Ecto neural progenitor cell (in vitro differentiated cells): ENCODE data around the gene RPL36A.

Source experiments
- DNase-seq: peaks from one replicate; pipeline ENCODE4 v3.0.0-alpha.2; 2018; ENCODE audit warnings: low spot score

Gene RPL36A

GRCh38 chrX:101393530-101394305 is 2.9 kb downstream of the RPL36A start:
- no peak for DNase-seq

DNA sequence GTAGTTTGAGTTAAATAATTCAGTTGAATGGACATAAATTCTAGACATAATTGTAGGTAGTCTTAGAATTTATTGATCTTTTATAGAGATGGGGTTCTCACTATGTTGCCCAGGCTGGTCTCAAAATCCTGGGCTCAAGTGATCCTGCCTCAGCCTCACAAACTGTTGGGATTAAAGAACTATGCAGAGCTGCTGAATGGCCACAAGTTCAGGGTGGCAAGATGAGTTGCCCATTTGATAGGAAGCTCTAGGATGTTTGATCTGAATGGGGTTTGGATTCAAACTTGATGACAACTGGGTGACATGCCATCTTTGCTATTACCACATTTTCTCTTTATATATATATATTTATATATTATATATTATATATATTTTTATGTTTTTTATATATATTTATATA is 3.6 kb downstream of the RPL36A start:
- no peak for DNase-seq

- DNase-seq: no peak
These were observed 5.0 kb downstream of the RPL36A start for GRCh38 chrX:101395789-101396188.

GRCh38 chrX:101397779-101398178 is 7.0 kb downstream of the RPL36A start:
- DNase-seq: no peak

DNA sequence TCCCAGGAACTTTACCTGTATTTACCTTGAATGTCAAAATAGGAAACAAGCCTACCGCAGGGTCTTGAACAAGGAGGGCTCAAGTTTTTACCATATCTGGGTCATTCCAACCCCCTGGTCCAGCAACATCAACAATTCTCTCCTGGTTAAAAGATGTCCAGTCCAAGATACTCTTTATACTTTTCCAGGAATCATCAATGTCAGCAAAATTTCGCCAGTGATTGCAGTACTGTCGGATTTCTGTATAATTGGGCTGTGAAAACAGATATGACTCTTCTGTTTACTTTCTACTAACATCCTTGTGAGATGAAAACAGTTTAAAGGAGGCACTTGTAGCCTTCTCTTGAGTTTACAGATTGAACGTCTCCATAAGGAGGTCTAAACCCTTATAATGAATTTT is 7.9 kb downstream of the RPL36A start:
- no peak for DNase-seq

DNA sequence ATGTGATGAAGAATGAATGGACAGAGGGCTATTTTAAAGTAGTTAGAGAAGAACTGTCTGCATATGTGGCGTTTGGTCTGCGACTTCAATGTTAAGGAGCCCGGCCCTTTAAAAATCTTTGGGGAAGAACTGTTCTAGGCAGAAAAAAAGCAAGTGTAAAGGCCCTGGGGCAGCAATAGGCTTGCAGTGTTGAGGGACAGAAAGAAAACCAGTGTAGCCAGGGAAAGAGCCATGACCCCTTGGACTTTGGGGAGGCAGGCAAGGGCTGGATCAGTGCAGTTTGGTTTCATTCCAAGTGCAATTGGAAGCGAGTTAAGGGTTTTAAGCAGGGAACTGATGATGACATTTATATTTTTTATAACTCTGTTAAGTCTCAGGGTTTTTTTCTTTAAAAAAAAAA is 9.0 kb downstream of the RPL36A start:
- no peak for DNase-seq

- no peak for DNase-seq
These were observed 16.4 kb downstream of the RPL36A start for GRCh38 chrX:101407167-101407747.

GRCh38 chrX:101407748-101408531 is 17.1 kb downstream of the RPL36A start, which contains the start of the genes GLA and HNRNPH2:
TSS of gene GLA (minus strand) at chrX:101407925. CDS start at chrX:101407903, 22 bp downstream.
TSS of gene HNRNPH2 (plus strand) at chrX:101408222. CDS start at chrX:101411989, 3,767 bp downstream.
- DNase-seq: peak; percentile 89

- no peak for DNase-seq
These were observed 17.7 kb downstream of the RPL36A start for GRCh38 chrX:101408532-101408841.

DNA sequence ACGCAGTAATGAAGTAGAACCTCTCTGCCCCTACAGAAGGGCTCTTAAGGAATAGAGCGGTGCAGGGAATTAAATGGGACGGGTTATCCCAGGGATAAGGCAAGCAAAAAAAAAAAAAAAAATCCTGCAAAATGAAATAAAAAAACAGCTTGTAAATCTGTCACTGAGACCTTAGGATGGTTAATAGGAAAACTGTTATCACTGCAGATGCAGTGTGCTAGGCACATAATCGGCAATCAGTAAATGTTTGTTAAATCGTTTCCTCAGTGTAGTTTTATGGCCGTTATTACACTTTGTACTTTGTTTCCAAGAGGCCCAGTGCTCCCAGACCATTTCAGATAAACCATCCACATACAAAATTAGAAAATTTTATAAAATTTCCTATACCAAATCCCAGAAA is 18.2 kb downstream of the RPL36A start:
- DNase-seq: no peak

GRCh38 chrX:101410461-101410860 is 19.6 kb downstream of the RPL36A start:
- DNase-seq: no peak

DNA sequence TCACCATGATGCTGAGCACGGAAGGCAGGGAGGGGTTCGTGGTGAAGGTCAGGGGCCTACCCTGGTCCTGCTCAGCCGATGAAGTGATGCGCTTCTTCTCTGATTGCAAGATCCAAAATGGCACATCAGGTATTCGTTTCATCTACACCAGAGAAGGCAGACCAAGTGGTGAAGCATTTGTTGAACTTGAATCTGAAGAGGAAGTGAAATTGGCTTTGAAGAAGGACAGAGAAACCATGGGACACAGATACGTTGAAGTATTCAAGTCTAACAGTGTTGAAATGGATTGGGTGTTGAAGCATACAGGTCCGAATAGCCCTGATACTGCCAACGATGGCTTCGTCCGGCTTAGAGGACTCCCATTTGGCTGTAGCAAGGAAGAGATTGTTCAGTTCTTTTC is 21.2 kb downstream of the RPL36A start:
- no peak for DNase-seq

DNA sequence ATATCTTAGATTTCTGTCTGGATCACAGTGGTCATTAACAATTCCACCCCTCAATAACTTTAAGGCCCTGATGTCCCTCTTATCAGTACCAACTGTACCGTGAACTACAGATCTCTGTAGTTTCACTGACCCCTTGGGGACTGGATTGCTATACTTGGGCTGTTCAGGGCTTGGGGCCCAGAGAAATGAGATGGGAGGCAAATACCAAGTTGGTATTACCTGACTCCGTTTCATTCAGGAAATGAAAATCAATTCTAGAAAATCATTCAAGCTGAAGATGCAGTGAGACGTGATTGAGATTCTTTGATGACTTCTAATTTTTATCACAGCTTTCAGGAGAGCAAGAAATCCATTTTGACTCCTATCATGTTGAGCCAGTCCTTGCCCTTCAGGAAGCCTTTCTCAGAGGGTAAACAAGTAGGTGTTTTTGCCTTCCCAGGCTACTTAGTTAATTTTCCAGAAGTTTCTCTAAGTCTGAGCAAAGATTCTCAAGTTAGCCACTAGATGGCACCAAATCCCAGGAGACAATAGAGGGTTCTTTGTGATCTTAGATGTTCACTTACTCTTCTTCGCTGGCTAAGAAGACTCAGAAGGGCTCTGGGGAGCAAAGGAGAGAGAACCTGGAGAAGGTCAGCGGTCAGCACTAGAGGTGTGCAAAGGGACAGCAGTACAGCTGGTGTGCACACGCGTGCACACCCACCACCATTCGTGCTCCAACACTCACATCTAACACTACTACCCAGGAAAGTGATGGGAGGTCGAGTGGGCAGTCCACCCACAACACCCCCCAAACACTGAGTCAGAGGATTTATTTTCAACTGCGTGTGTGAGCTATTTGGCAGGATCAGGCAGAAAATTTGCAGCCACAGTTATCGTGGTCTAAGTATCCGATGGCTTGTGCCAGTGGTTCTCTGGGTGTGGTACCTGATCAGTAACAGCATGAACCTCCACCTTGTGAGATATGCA is 24.7 kb downstream of the RPL36A start:
- DNase-seq: no peak

GRCh38 chrX:101416691-101417090 is 25.9 kb downstream of the RPL36A start:
- no peak for DNase-seq

- DNase-seq: no peak
These were observed 26.4 kb downstream of the RPL36A start for GRCh38 chrX:101417190-101417589.

DNA sequence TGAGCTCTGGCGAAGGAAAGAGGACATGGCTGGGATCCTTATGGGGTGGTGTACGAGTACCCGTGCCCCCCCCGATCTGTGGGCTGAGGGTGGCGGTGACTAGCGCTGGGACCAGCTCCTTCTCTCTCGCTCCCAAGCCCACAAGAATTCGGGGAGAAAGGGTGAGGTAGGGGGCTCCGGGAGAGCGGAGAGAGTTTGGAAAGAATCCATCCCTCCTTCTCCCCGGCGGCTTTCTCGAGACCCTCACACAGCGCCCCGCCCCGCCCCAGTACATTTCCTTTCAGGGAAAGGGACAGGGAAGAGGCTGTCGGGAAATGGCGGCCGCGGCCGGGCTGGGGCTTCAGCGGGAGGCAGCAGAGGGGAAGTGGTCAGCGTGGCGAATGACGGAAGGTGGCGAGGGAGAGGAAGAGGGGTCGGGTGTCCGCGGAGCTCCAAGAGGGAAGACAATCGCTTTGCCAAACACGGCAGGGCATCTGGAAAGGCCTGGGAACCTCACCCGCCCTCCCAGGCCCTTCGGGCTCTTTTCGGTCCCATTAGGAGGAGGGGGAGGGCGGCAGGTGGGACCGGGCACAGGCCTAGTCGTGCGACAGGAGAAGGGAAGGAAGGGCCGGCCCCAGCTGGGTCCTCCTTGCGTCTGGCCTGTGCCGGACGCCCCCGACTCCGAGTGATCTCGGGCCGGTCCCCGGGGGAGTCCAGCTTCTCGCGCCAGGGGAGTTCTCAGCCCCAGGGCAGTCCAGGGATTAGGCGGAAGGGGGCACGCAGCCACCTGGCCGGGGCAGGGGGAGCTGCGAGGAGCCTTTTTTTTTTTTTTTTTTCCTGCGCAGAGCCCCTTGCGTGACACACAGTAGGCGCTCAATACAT is 27.4 kb downstream of the RPL36A start:
- peak; percentile 78 for DNase-seq

DNA sequence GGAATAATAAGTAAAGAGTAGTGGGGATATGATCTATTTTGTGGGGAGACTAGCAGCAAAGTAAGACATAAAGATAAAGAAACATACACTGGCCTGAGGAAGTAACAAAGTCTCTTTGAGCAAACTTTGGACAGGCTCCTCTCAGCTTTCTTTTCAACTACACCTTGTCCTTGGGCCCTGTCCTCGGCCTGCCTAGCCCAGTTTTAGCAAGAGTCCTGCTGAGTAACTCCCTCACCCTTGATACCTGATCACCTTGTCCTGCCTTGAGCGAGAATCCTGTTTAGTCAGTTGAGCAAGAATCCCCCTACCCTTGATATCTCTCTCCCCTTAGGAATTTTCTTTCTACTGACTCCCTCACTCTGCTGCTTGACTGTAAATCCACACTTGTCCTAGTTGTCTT is 28.7 kb downstream of the RPL36A start:
- DNase-seq: no peak

GRCh38 chrX:101427954-101428353 is 37.1 kb downstream of the RPL36A start:
- DNase-seq: no peak

DNA sequence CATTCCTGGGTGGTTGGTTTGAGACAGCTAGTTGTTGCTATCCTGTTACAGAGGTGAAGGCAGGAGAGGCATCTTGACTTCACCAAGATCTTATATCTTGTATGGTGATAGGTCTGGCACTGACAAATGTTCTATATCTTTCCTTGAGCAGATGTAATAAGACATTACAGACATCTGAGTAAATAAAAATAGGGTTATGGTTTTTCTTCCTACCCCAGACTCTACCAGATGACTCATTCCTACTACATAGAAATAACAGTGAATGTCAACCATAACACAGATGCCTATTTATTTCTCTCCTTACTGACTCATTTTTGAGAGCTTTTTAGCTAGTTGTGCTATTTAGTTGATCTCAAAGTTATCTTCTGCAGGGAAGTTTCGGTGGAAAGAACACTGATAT is 39.1 kb downstream of the RPL36A start:
- DNase-seq: no peak

- no peak for DNase-seq
These were observed 39.8 kb downstream of the RPL36A start for GRCh38 chrX:101430457-101431078.
